ENCODE measurements around the gene COX8C. TPM values are rescaled to one million over a fixed set of nuclear protein-coding genes. Genes with fewer than 3 reads are reported as not detected.

The COX8C gene
- total and polyA plus RNA-seq, 8 donors, result not detected

DNA sequence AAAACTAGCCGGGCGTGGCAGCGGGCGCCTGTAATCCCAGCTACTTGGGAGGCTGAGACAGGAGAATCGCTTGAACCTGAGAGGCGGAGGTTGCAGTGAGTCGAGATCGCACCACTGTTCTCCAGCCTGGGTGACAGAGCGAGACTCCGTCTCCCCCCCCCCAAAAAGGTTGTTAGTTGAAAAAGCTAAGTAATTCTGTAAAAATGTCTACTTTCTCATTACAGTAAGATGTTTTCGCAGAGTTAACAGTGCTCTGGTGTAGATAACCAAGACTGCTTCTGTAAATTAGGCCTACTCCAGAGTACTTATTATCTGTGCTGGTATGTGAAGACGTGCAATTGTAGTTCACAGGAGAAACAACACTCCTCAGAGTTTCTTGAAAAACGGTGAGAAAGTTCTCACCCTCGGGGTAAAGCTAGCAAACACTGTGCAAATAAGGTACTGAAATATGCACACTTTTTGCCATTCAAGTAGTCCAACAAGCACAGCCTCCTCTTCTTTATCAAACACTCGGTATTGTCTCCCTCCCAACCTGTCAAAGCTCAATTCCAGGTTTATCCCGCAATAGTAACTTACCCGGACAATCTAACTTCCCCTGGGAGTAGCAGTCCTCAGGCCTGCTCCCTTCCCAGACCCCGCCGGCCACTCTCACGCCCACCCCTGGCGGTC, 15.1 kb upstream of the COX8C start:
- WGBS, 2 donors, result 23 to 24% methylated on average over 21 of the region's 21 CpGs
- intact Hi-C loops (cut with DNase I), result no loop called here
- H3K9me3 ChIP-seq, result no peaks in the 10 kb centered on the region
- H3K27me3 ChIP-seq, result no peaks in the 10 kb centered on the region
- TF ChIP-seq, protein P1, sequence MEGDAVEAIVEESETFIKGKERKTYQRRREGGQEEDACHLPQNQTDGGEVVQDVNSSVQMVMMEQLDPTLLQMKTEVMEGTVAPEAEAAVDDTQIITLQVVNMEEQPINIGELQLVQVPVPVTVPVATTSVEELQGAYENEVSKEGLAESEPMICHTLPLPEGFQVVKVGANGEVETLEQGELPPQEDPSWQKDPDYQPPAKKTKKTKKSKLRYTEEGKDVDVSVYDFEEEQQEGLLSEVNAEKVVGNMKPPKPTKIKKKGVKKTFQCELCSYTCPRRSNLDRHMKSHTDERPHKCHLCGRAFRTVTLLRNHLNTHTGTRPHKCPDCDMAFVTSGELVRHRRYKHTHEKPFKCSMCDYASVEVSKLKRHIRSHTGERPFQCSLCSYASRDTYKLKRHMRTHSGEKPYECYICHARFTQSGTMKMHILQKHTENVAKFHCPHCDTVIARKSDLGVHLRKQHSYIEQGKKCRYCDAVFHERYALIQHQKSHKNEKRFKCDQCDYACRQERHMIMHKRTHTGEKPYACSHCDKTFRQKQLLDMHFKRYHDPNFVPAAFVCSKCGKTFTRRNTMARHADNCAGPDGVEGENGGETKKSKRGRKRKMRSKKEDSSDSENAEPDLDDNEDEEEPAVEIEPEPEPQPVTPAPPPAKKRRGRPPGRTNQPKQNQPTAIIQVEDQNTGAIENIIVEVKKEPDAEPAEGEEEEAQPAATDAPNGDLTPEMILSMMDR (IDR thresholded peaks at IDR 0.05), result no peak
- peak overlapping the region; percentile 86 to 97 (median 94) for H3K27ac ChIP-seq
- no peak for ATAC-seq
- peaks cover 15 to 42% (median 26%) of the 10 kb centered on the region in 3 donors for H3K4me1 ChIP-seq
- no peak for DNase-seq
- peak overlapping the region; percentile 79 to 95 (median 89) for H3K4me3 ChIP-seq
- no peak for FAIRE-seq
- no peaks in the 10 kb centered on the region for H3K36me3 ChIP-seq

- TF ChIP-seq, protein P1 (IDR thresholded peaks at IDR 0.05), result no peak
- intact Hi-C loops (cut with DNase I), result no loop called here
- peak; percentile 77 to 82 (median 80) for ATAC-seq
- no peak for FAIRE-seq
- peaks cover 15 to 42% (median 26%) of the 10 kb centered on the region in 3 donors for H3K4me1 ChIP-seq
- WGBS, 2 donors, result 0 to 1% methylated on average over 27 to 61 of the region's 61 CpGs
- DNase-seq, result peak; percentile 60 to 87 (median 71)
- H3K4me3 ChIP-seq, result peak overlapping the region; percentile 79 to 95 (median 89)
- H3K27ac ChIP-seq, result peak overlapping the region; percentile 86 to 97 (median 94)
- no peaks in the 10 kb centered on the region for H3K9me3 ChIP-seq
- H3K27me3 ChIP-seq, result no peaks in the 10 kb centered on the region
- no peaks in the 10 kb centered on the region for H3K36me3 ChIP-seq
Measured at GRCh38 chr14:93332397-93332852, 14.6 kb upstream of the COX8C start.

DNA sequence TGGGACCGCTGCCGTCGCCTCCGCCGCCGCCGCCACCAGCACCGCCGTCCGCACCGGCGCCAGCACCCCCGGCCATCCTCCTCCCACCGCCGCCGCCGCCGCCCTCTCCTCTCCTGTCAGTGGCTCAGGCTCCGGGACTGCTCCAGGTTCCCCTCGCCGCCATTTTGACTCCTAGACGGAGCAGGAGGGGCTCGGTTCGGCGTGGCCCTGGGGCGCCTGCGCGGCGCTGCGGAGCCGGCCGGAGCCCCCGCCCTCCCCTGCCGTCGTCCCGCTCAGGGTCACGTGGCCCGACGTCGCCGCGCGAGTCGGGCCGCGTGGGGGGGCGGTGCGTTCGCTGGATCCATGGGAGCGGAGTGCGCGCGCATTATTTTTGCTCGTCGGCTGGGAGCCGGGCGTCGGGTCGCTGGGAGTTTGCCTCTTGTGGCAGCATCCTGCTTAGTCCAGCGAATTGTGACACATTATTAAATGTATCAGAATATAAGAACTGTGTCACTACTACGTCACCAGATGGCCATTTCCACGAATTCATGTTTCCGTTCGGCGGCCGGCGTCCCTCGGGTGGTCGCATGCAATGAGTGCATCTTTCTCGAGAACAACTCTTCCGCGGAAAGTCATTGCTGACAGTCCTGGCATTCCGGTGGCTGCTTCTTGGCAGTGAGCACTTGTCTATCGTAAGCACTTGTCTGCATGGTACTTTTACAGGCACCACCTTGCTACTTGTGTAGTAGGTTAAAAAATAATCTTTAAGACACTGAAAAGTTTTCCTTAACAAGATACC, 13.9 kb upstream of the COX8C start, which contains the start of gene BTBD7:
Gene BTBD7, minus strand, starts transcription at position 184 of the 778 bp plus-strand sequence. CDS start 36,985 bp downstream, outside the sequence.
- no peaks in the 10 kb centered on the region for H3K27me3 ChIP-seq
- peak within 1 kb of the TSS; percentile 86 to 97 (median 94) for H3K27ac ChIP-seq
- no peaks in the 10 kb centered on the region for H3K36me3 ChIP-seq
- H3K4me3 ChIP-seq, result peak within 1 kb of the TSS; percentile 79 to 95 (median 89)
- peaks cover 15 to 42% (median 26%) of the 10 kb centered on the region in 3 donors for H3K4me1 ChIP-seq
- WGBS, 2 donors, result 0 to 1% methylated on average over 52 to 74 of the region's 74 CpGs
- intact Hi-C loops (cut with DNase I), result no loop called here
- ATAC-seq (peak; percentile 93 to 98 (median 96)), DNase-seq (peak; percentile 93 to 98 (median 96)), FAIRE-seq (no peak)
- TF ChIP-seq, protein P1 (IDR thresholded peaks at IDR 0.05), result peak in 1 of 4 donors; percentile 26
- no peaks in the 10 kb centered on the region for H3K9me3 ChIP-seq

- H3K27ac ChIP-seq, result peak overlapping the region; percentile 46 to 97 (median 94)
- peak overlapping the region; percentile 79 to 95 (median 89) for H3K4me3 ChIP-seq
- TF ChIP-seq, protein P1 (IDR thresholded peaks at IDR 0.05), result no peak
- H3K27me3 ChIP-seq, result no peaks in the 10 kb centered on the region
- ATAC-seq (no peak), DNase-seq (no peak), FAIRE-seq (no peak)
- H3K4me1 ChIP-seq, result peaks cover 13 to 40% (median 25%) of the 10 kb centered on the region in 3 donors
- 6 to 7% methylated on average over 7 of the region's 7 CpGs for WGBS, 2 donors
- intact Hi-C loops (cut with DNase I), result no loop called here
- no peaks in the 10 kb centered on the region for H3K9me3 ChIP-seq
- no peaks in the 10 kb centered on the region for H3K36me3 ChIP-seq
Measured at GRCh38 chr14:93333631-93334103, 13.3 kb upstream of the COX8C start.
